Measurements from ENCODE around the gene H3-3A.
"Not testable (repeated sequence)": the region's sequence is repeated elsewhere in the genome, so short reads cannot be mapped to it uniquely, and the experiment has no call there.

Gene H3-3A

GRCh38 chr1:226083302-226084101 is 21.0 kb downstream of the H3-3A start:
- no peak for TF ChIP-seq CTCF (IDR thresholded peaks at IDR 0.05; ENCODE audit: low read depth, low read length)
- no peaks in the 10 kb centered on the region for H3K4me1 ChIP-seq
- DNase-seq = peak; percentile 96
- H3K36me3 ChIP-seq = no peaks in the 10 kb centered on the region
- H3K9me3 ChIP-seq = no peaks in the 10 kb centered on the region
- no peaks in the 10 kb centered on the region for H3K27me3 ChIP-seq
- H3K4me3 ChIP-seq (ENCODE audit: low read depth, low read length) = peak overlapping the region; percentile 70

- Histone ChIP-seq H3K9me3 (no peaks in the 10 kb centered on the region), H3K4me1 (no peaks in the 10 kb centered on the region), H3K27me3 (no peaks in the 10 kb centered on the region), H3K36me3 (no peaks in the 10 kb centered on the region), H3K4me3 (ENCODE audit: low read depth, low read length) (no peak overlapping the region)
- no peak for DNase-seq
- TF ChIP-seq CTCF (IDR thresholded peaks at IDR 0.05; ENCODE audit: low read depth, low read length) = no peak
Observed at GRCh38 chr1:226085675-226086285, 23.3 kb downstream of the H3-3A start.

- TF ChIP-seq CTCF (IDR thresholded peaks at IDR 0.05; ENCODE audit: low read depth, low read length) = no peak
- H3K27me3 ChIP-seq = no peaks in the 10 kb centered on the region
- no peaks in the 10 kb centered on the region for H3K4me1 ChIP-seq
- H3K9me3 ChIP-seq = no peaks in the 10 kb centered on the region
- H3K4me3 ChIP-seq (ENCODE audit: low read depth, low read length) = no peak overlapping the region
- DNase-seq = peak; percentile 63
- H3K36me3 ChIP-seq = no peaks in the 10 kb centered on the region
Observed at GRCh38 chr1:226086776-226087175, 24.3 kb downstream of the H3-3A start.

DNA sequence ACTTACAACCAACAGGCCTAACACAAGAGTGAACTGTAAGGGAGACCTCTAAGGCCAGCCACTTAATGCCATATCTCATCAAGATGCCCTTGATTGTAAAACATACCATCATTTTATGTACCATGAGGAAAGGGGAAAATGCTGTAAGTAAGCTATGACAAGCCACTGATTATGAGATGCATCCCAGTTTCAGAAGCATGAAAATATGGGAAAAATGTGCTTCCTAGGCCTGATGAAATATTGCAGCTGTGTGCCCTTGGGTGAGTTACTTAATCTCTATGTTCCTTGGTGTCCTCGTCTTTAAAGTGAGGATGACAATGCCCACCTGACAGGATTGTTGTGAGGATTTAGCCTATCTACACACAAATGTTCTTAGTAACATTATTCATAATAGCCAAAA is 28.9 kb downstream of the H3-3A start:
- DNase-seq = no peak
- TF ChIP-seq CTCF (IDR thresholded peaks at IDR 0.05; ENCODE audit: low read depth, low read length) = no peak
- Histone ChIP-seq H3K4me1 (no peaks in the 10 kb centered on the region), H3K9me3 (no peaks in the 10 kb centered on the region), H3K4me3 (ENCODE audit: low read depth, low read length) (no peak overlapping the region), H3K36me3 (no peaks in the 10 kb centered on the region), H3K27me3 (no peaks in the 10 kb centered on the region)

- DNase-seq; H3K4me1 ChIP-seq; H3K36me3 ChIP-seq; H3K4me3 ChIP-seq (ENCODE audit: low read depth, low read length); H3K9me3 ChIP-seq; H3K27me3 ChIP-seq: not testable (repeated sequence)
Observed at GRCh38 chr1:226092048-226092820, 29.7 kb downstream of the H3-3A start.

GRCh38 chr1:226092965-226093364 is 30.4 kb downstream of the H3-3A start:
- no peak for DNase-seq
- no peaks in the 10 kb centered on the region for H3K36me3 ChIP-seq
- TF ChIP-seq CTCF (IDR thresholded peaks at IDR 0.05; ENCODE audit: low read depth, low read length) = no peak
- no peaks in the 10 kb centered on the region for H3K9me3 ChIP-seq
- H3K27me3 ChIP-seq = no peaks in the 10 kb centered on the region
- no peak overlapping the region for H3K4me3 ChIP-seq (ENCODE audit: low read depth, low read length)
- H3K4me1 ChIP-seq = no peaks in the 10 kb centered on the region
